ENCODE measurements around the gene POLR2E. TPM values are rescaled to one million over a fixed set of nuclear protein-coding genes. Genes with fewer than 3 reads are reported as not detected.

Gene POLR2E
- total and polyA plus RNA-seq, 9 of the 15 experiments (the other 6 are each of a cell fraction or from before 2014, with no cell fraction given), result 3.4 to 413 (median 244) TPM

- Histone ChIP-seq H3K79me2 (ENCODE audit: control insufficient read depth, insufficient read depth, low read length) (peaks cover 16% of the 10 kb centered on the region; the same call in 2 of the 3 replicates), H3K27me3 (ENCODE audit: control insufficient read depth in 2 of 2, insufficient read depth in 2 of 2, low read length in 2 of 2) (no peaks in the 10 kb centered on the region), H3K4me2 (ENCODE audit: insufficient read depth, low read length) (no peak overlapping the region), H3K4me3 (no peak overlapping the region), H3K27ac (ENCODE audit: extremely low read depth, low read depth, low read length) (no peak overlapping the region), H3K9me3 (replicated peaks; ENCODE audit: control insufficient read depth, insufficient read depth, low read depth, low read length) (no peaks in the 10 kb centered on the region), H4K20me1 (replicated peaks; ENCODE audit: control insufficient read depth, insufficient read depth, low read length) (no peaks in the 10 kb centered on the region; the same call in 1 of the 2 replicates), H3K36me3 (ENCODE audit: control insufficient read depth, insufficient read depth, low read length) (peaks cover 7% of the 10 kb centered on the region; the same call in 1 of the 3 replicates), H2AFZ (ENCODE audit: low read depth, low read length) (no peak overlapping the region), H3K4me1 (replicated peaks in 1 of 2; ENCODE audit: control insufficient read depth in 2 of 2, insufficient read depth in 2 of 2, low read length in 2 of 2) (peaks cover 5 to 69% of the 10 kb centered on the region in 2 experiments), H3K9me1 (ENCODE audit: control insufficient read depth, insufficient read depth, low read length) (peaks cover 3% of the 10 kb centered on the region), H3K9ac (ENCODE audit: insufficient read depth in 1 of 2, low read depth in 2 of 2, low read length in 2 of 2) (no peak overlapping the region)
- WGBS (ENCODE audit: insufficient coverage, low coverage, missing lambda C conversion rate), result 96% methylated on average over 25 of the region's 25 CpGs
- DNase-seq (ENCODE audit: extremely low read depth in 1 of 4, low spot score in 3 of 4) (peak; percentile 20 to 85 (median 74)), FAIRE-seq (no peak), ATAC-seq (peak; percentile 71)
- no TSS peak for BruUV-seq (replicated peaks)
- in situ Hi-C loops (cut with MboI) (no loop called here), intact Hi-C loops (cut with micrococcal nuclease) (no loop called here)
- ChIA-PET POLR2A (interaction anchor here (0.6 to 1.4 kb wide), 2 partner anchors 98 to 136 kb away, joined by 3 to 4 read pairs; partner anchors contain the start of gene CIRBP), CTCF (ENCODE audit: low intra/inter-chr PET ratio) (no interaction called here)
- no peak for TF ChIP-seq BRD4 (IDR thresholded peaks at IDR 0.05)
- TF ChIP-seq JUNB (CRISPR knock-in tag; conservative IDR thresholded peaks at IDR 0.05), result no peak
- TF ChIP-seq THAP7 (CRISPR knock-in tag; IDR thresholded peaks at IDR 0.05), result no peak
- no peak for TF ChIP-seq ZC3H11A (IDR thresholded peaks at IDR 0.05; ENCODE audit: low read depth, low read length)
- no peak for TF ChIP-seq ETV5 (CRISPR knock-in tag; IDR thresholded peaks at IDR 0.05; ENCODE audit: low read depth)
- TF ChIP-seq ZZZ3 (IDR thresholded peaks at IDR 0.05), result no peak
- no peak for TF ChIP-seq CEBPZ (IDR thresholded peaks at IDR 0.05; ENCODE audit: borderline replicate concordance, low read depth, low read length)
- no peak for TF ChIP-seq SREBF1 (IDR thresholded peaks at IDR 0.05; ENCODE audit: borderline replicate concordance, low read depth, low read length)
- TF ChIP-seq ZBTB33 (CRISPR knock-in tag; IDR thresholded peaks at IDR 0.05), result peak; percentile 95
- no peak for TF ChIP-seq SRSF7 (optimal IDR thresholded peaks at IDR 0.05; ENCODE audit: low read depth, low read length)
- TF ChIP-seq NR1H2 (CRISPR knock-in tag; IDR thresholded peaks at IDR 0.05), result no peak
- TF ChIP-seq E2F5 (CRISPR knock-in tag; IDR thresholded peaks at IDR 0.05), result no peak
- TF ChIP-seq TSC22D4 (tag; IDR thresholded peaks at IDR 0.05), result no peak
Observed at GRCh38 chr19:1133471-1133929, 38.3 kb upstream of the POLR2E start.

All from K562 (cell line).